Measurements from ENCODE around the gene RHO.
"Not testable (repeated sequence)": the region's sequence is repeated elsewhere in the genome, so short reads cannot be mapped to it uniquely, and the experiment has no call there.

RHO gene

GRCh38 chr3:129499604-129500333, 28.7 kb upstream of the RHO start:
- DNase-seq (ENCODE audit: low spot score) = not testable (repeated sequence)

GRCh38 chr3:129500334-129500658, 28.1 kb upstream of the RHO start:
- DNase-seq (ENCODE audit: low spot score) = no peak

- DNase-seq (ENCODE audit: low spot score) = no peak
These were observed 26.8 kb upstream of the RHO start for GRCh38 chr3:129501630-129502029.

GRCh38 chr3:129502641-129503408, 25.6 kb upstream of the RHO start:
- no peak for DNase-seq (ENCODE audit: low spot score)

- no peak for DNase-seq (ENCODE audit: low spot score)
These were observed 24.8 kb upstream of the RHO start for GRCh38 chr3:129503471-129504291.

- DNase-seq (ENCODE audit: low spot score) = no peak
These were observed 23.9 kb upstream of the RHO start for GRCh38 chr3:129504471-129505100.

- no peak for DNase-seq (ENCODE audit: low spot score)
These were observed 23.1 kb upstream of the RHO start for GRCh38 chr3:129505341-129505740.

GRCh38 chr3:129506231-129506742, 22.2 kb upstream of the RHO start:
- no peak for DNase-seq (ENCODE audit: low spot score)

GRCh38 chr3:129507181-129507831, 21.1 kb upstream of the RHO start:
- DNase-seq (ENCODE audit: low spot score) = no peak

GRCh38 chr3:129512595-129512994, 15.8 kb upstream of the RHO start:
- no peak for DNase-seq (ENCODE audit: low spot score)

- no peak for DNase-seq (ENCODE audit: low spot score)
These were observed 14.7 kb upstream of the RHO start for GRCh38 chr3:129513705-129514104.

- DNase-seq (ENCODE audit: low spot score) = no peak
These were observed 14.3 kb upstream of the RHO start for GRCh38 chr3:129514110-129514509.

- DNase-seq (ENCODE audit: low spot score) = no peak
These were observed 13.9 kb upstream of the RHO start for GRCh38 chr3:129514563-129514962.

- not testable (repeated sequence) for DNase-seq (ENCODE audit: low spot score)
These were observed 13.2 kb upstream of the RHO start for GRCh38 chr3:129515108-129515820.

GRCh38 chr3:129515821-129516432, 12.5 kb upstream of the RHO start:
- not testable (repeated sequence) for DNase-seq (ENCODE audit: low spot score)

GRCh38 chr3:129517516-129517915, 10.9 kb upstream of the RHO start:
- DNase-seq (ENCODE audit: low spot score) = no peak

GRCh38 chr3:129518038-129518561, 10.3 kb upstream of the RHO start:
- no peak for DNase-seq (ENCODE audit: low spot score)

- no peak for DNase-seq (ENCODE audit: low spot score)
These were observed 9.9 kb upstream of the RHO start for GRCh38 chr3:129518581-129518980.

- no peak for DNase-seq (ENCODE audit: low spot score)
These were observed 9.0 kb upstream of the RHO start for GRCh38 chr3:129519449-129519848.
